SK-N-SH (cell line): ENCODE data around the gene ECEL1. TPM values are rescaled to one million over a fixed set of nuclear protein-coding genes. Genes with fewer than 3 reads are reported as not detected.

ENCODE experiments used
- CTCF ChIA-PET: fragments of 300-600, 350-600 bp; formaldehyde crosslinking; extraction: SDS; loops from one replicate; lab custom pipeline; 2021; lab: Yijun Ruan, JAX
- POLR2A ChIA-PET: fragments of 350-600 bp; sonication (Branson Sonifier 250); formaldehyde crosslinking; extraction: SDS; loops from one replicate; lab custom pipeline; 2020; ENCODE audit warnings: antibody characterized with exemption, inconsistent platforms; lab: Yijun Ruan, JAX
- DNase-seq: peaks from one replicate; pipeline ENCODE4 v3.0.0; 2012
- H2AFZ ChIP-seq: fragments of 200-600 bp; sonication (generic); 2 replicates; pipeline ENCODE4 v1.8.1; 2016; ENCODE audit warnings: antibody characterized with exemption, mild to moderate bottlenecking, low read depth
- H3F3A ChIP-seq: fragments of 200-600 bp; sonication (generic); replicated peaks from 2 replicates; pipeline ENCODE3; 2016; ENCODE audit warnings: antibody characterized with exemption, mild to moderate bottlenecking; ENCODE audit not compliant: insufficient read depth
- H3K27ac ChIP-seq, 2 experiments: fragments of 200-500 bp in 1 of 2; fragments of 200-600 bp in 1 of 2; sonication (Bioruptor generic) in 1 of 2; sonication (generic), shearing (Covaris generic) in 1 of 2; 2 replicates each; pipeline versions ENCODE4 v1.5.1 to v1.6.1; 2014 to 2016; ENCODE audit warnings: low read depth in 2 of 2, inconsistent platforms in 1 of 2, low read length in 1 of 2, mild to moderate bottlenecking in 1 of 2, mixed read lengths in 1 of 2
- H3K27me3 ChIP-seq: fragments of 200-600 bp; sonication (generic), shearing (Covaris generic); 2 replicates; pipeline ENCODE4 v1.6.1; 2016; ENCODE audit warnings: mixed run types; ENCODE audit not compliant: insufficient read depth
- H3K36me3 ChIP-seq, 2 experiments: fragments of 200-500 bp in 1 of 2; fragments of 200-600 bp in 1 of 2; sonication (Bioruptor generic) in 1 of 2; sonication (generic) in 1 of 2; replicated peaks in 1 of 2; 2 replicates each; pipeline versions ENCODE3 to v1.5.1; 2014 to 2016; ENCODE audit warnings: low read length in 1 of 2, mild to moderate bottlenecking in 1 of 2; ENCODE audit not compliant: insufficient read depth in 2 of 2, control insufficient read depth in 1 of 2
- H3K4me1 ChIP-seq, 2 experiments: fragments of 200-500 bp in 1 of 2; fragments of 200-600 bp in 1 of 2; sonication (Bioruptor generic) in 1 of 2; sonication (generic), shearing (Covaris generic) in 1 of 2; 2 replicates each; pipeline versions ENCODE4 v1.5.1 to v1.6.1; 2014 to 2016; ENCODE audit warnings: low read depth in 1 of 2, low read length in 1 of 2, mixed run types in 1 of 2; ENCODE audit not compliant: insufficient read depth in 2 of 2, control insufficient read depth in 1 of 2
- H3K4me2 ChIP-seq: fragments of 200-600 bp; sonication (generic), shearing (Covaris generic); 2 replicates; pipeline ENCODE4 v1.6.1; 2017; ENCODE audit warnings: mixed run types
- H3K4me3 ChIP-seq, 2 experiments: fragments of 200-500 bp in 1 of 2; fragments of 200-600 bp in 1 of 2; sonication (Bioruptor generic) in 1 of 2; sonication (generic), shearing (Covaris generic) in 1 of 2; 2 replicates each; pipeline versions ENCODE4 v1.5.1 to v1.8.1; 2014 to 2016; ENCODE audit warnings: low read depth in 2 of 2, inconsistent platforms in 1 of 2, low read length in 1 of 2, mild to moderate bottlenecking in 1 of 2, mixed read lengths in 1 of 2, moderate library complexity in 1 of 2
- H3K79me2 ChIP-seq: fragments of 200-600 bp; sonication (generic); 2 replicates; pipeline ENCODE4 v1.8.1; 2017; ENCODE audit warnings: mild to moderate bottlenecking; ENCODE audit not compliant: insufficient read depth
- H3K9ac ChIP-seq: fragments of 200-600 bp; sonication (generic); 2 replicates; pipeline ENCODE4 v1.6.1; 2017; ENCODE audit warnings: mixed run types
- H3K9me2 ChIP-seq: fragments of 200-600 bp; sonication (generic); 2 replicates; pipeline ENCODE4 v1.6.1; 2017; ENCODE audit warnings: mixed run types
- H3K9me3 ChIP-seq: fragments of 200-600 bp; sonication (generic); 2 replicates; pipeline ENCODE4 v1.6.1; 2017; ENCODE audit warnings: mixed run types, mild to moderate bottlenecking, moderate library complexity
- H4K20me1 ChIP-seq: fragments of 200-600 bp; sonication (generic); 2 replicates; pipeline ENCODE4 v1.6.1; 2017; ENCODE audit warnings: mild to moderate bottlenecking, mixed run types; ENCODE audit not compliant: insufficient read depth
- CHD2 ChIP-seq: fragments of 150-350 bp; IDR thresholded peaks from 2 replicates; pipeline ENCODE4 v1.6.1; 2018; ENCODE audit warnings: low read length; ENCODE audit not compliant: partially characterized antibody
- FOSL2 ChIP-seq: IDR thresholded peaks from 2 replicates; pipeline ENCODE4 v1.4.0; 2012; ENCODE audit warnings: low read depth, mild to moderate bottlenecking, moderate library complexity, borderline replicate concordance
- GABPA ChIP-seq: IDR thresholded peaks from 2 replicates; pipeline ENCODE4 v1.4.0; 2012; ENCODE audit warnings: low read depth, mild to moderate bottlenecking
- JUND ChIP-seq: IDR thresholded peaks from 2 replicates; pipeline ENCODE4 v1.4.0; 2012
- NRF1 ChIP-seq: IDR thresholded peaks from 2 replicates; pipeline ENCODE4 v1.6.1; 2012; ENCODE audit warnings: low read depth, mild to moderate bottlenecking, low read length
- POLR2AphosphoS5 ChIP-seq: IDR thresholded peaks from 2 replicates; pipeline ENCODE4 v1.6.1; 2012; ENCODE audit warnings: low read depth, low read length
- RCOR1 ChIP-seq: fragments of 150-350 bp; IDR thresholded peaks from 2 replicates; pipeline ENCODE4 v1.6.1; 2017; ENCODE audit warnings: antibody characterized with exemption, low read length
- RFX5 ChIP-seq: IDR thresholded peaks from 2 replicates; pipeline ENCODE4 v1.6.1; 2012; ENCODE audit warnings: mild to moderate bottlenecking, improper control_type of control experiment, low read length
- TCF12 ChIP-seq: IDR thresholded peaks from 2 replicates; pipeline ENCODE4 v1.4.0; 2012
- TEAD4 ChIP-seq: IDR thresholded peaks from 2 replicates; pipeline ENCODE4 v1.4.0; 2012; ENCODE audit warnings: mild to moderate bottlenecking, borderline replicate concordance; ENCODE audit not compliant: insufficient read depth
- ZBTB33 ChIP-seq: IDR thresholded peaks from 2 replicates; pipeline ENCODE4 v1.4.0; 2012; ENCODE audit warnings: low read depth, borderline replicate concordance
- WGBS: methylation state at CpG from one replicate; pipeline ENCODE4 v1.1.6; 2017; ENCODE audit warnings: low lambda C conversion rate; 5-methylcytosine and 5-hydroxymethylcytosine counted together
- polyA plus RNA-seq, 3 experiments: library from polyadenylated mRNA; depleted of rRNA; stranded (reverse); fragments of >200 nt; gene quantifications; 2 replicates each; pipeline ENCODE4 v1.2.3, GENCODE V29; 2012
- TF ChIP-seq, protein P1 (sequence below): IDR thresholded peaks from 2 replicates; pipeline ENCODE4 v1.4.0; 2012; ENCODE audit warnings: low read depth, borderline replicate concordance
- TF ChIP-seq, protein P2 (sequence below): IDR thresholded peaks from 2 replicates; pipeline ENCODE4 v1.6.1; 2012; ENCODE audit warnings: mild to moderate bottlenecking, low read depth, low read length, moderate library complexity

ECEL1 gene
- polyA plus RNA-seq, 1 of the 3 experiments (the other 2 are of a cell fraction), result not detected

DNA sequence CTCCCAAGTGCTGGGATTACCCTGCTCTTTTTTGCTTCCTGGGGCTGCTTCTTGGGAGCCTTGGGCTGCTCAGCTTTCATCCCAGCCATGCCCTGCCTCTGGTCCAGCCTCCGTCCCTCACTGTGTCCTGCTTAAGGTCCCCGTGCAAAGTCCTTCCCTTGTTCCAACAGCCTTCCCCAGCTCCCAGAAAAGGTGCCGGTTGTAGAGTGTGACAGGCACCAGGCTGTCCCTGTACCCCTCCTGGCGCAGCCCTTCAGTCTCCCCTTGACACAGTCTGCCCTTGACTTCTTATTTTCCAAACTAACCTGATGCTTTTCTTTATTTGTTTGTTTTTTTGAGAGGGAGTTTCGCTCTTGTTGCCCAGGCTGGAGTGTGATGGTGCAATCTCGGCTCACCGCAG, 51.8 kb downstream of the ECEL1 start (continued):
- no peak for TF ChIP-seq FOSL2
- TF ChIP-seq POLR2AphosphoS5, result no peak
- TF ChIP-seq NRF1, result no peak
- TF ChIP-seq, all 33 proteins: peak for 0

GRCh38 chr2:232435375-232435648, 52.3 kb downstream of the ECEL1 start:
- Histone ChIP-seq H4K20me1 (no peaks in the 10 kb centered on the region), H3K9me3 (no peaks in the 10 kb centered on the region), H3K4me1 (no peaks in the 10 kb centered on the region), H3K27me3 (no peaks in the 10 kb centered on the region; the same call in 1 of the 2 replicates), H3K36me3 (no peaks in the 10 kb centered on the region), H2AFZ (no peak overlapping the region), H3K4me2 (no peak overlapping the region), H3K9me2 (no peaks in the 10 kb centered on the region), H3F3A (no peaks in the 10 kb centered on the region), H3K9ac (no peak overlapping the region), H3K79me2 (no peaks in the 10 kb centered on the region), H3K27ac (no peak overlapping the region), H3K4me3 (no peak overlapping the region)
- CTCF ChIA-PET, result interaction anchor here (0.7 to 5.0 kb wide), 10 partner anchors 9 to 535 kb away, joined by 3 to 40 read pairs (median 4); no protein-coding TSS in a partner anchor
- no peak for DNase-seq
- no peak for TF ChIP-seq GABPA
- no peak for TF ChIP-seq CHD2
- TF ChIP-seq TCF12, result no peak
- no peak for TF ChIP-seq JUND
- TF ChIP-seq RCOR1, result no peak
- no peak for TF ChIP-seq TEAD4
- TF ChIP-seq, protein P1, sequence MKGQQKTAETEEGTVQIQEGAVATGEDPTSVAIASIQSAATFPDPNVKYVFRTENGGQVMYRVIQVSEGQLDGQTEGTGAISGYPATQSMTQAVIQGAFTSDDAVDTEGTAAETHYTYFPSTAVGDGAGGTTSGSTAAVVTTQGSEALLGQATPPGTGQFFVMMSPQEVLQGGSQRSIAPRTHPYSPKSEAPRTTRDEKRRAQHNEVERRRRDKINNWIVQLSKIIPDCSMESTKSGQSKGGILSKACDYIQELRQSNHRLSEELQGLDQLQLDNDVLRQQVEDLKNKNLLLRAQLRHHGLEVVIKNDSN, result no peak
- no peak for TF ChIP-seq RFX5
- TF ChIP-seq ZBTB33, result no peak
- TF ChIP-seq, protein P2, sequence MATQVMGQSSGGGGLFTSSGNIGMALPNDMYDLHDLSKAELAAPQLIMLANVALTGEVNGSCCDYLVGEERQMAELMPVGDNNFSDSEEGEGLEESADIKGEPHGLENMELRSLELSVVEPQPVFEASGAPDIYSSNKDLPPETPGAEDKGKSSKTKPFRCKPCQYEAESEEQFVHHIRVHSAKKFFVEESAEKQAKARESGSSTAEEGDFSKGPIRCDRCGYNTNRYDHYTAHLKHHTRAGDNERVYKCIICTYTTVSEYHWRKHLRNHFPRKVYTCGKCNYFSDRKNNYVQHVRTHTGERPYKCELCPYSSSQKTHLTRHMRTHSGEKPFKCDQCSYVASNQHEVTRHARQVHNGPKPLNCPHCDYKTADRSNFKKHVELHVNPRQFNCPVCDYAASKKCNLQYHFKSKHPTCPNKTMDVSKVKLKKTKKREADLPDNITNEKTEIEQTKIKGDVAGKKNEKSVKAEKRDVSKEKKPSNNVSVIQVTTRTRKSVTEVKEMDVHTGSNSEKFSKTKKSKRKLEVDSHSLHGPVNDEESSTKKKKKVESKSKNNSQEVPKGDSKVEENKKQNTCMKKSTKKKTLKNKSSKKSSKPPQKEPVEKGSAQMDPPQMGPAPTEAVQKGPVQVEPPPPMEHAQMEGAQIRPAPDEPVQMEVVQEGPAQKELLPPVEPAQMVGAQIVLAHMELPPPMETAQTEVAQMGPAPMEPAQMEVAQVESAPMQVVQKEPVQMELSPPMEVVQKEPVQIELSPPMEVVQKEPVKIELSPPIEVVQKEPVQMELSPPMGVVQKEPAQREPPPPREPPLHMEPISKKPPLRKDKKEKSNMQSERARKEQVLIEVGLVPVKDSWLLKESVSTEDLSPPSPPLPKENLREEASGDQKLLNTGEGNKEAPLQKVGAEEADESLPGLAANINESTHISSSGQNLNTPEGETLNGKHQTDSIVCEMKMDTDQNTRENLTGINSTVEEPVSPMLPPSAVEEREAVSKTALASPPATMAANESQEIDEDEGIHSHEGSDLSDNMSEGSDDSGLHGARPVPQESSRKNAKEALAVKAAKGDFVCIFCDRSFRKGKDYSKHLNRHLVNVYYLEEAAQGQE, result no peak
- POLR2A ChIA-PET, result no interaction called here
- 71% methylated on average over 3 of the region's 4 CpGs for WGBS
